Calu3 (cell line): Measurements from ENCODE around the gene EMILIN3. TPM values are rescaled to one million over a fixed set of nuclear protein-coding genes. Genes with fewer than 3 reads are reported as not detected.

Source experiments
- BruUV-seq: library from RNA; stranded (reverse); fragments of 400-500 nt; replicated peaks from 2 replicates; lab custom pipeline; 2021; lab: Mats Ljungman, UMichigan
- CTCF ChIA-PET: fragments of 300-600 bp; sonication (Branson Sonifier 250); formaldehyde crosslinking; loops from one replicate; lab custom pipeline; 2022; ENCODE audit warnings: antibody characterized with exemption; lab: Charles Lee
- DNase-seq: peaks from one replicate; pipeline ENCODE4 v3.0.0; 2022
- H3K27ac Mint-ChIP-seq: one replicate; pipeline ENCODE4 v1.8.0; 2022; ENCODE audit warnings: mixed read lengths; ENCODE audit not compliant: unreplicated experiment
- H3K27me3 Mint-ChIP-seq: one replicate; pipeline ENCODE4 v1.8.0; 2022; ENCODE audit warnings: mixed read lengths; ENCODE audit not compliant: unreplicated experiment
- H3K36me3 Mint-ChIP-seq: one replicate; pipeline ENCODE4 v1.8.0; 2022; ENCODE audit warnings: mild to moderate bottlenecking, moderate library complexity, mixed read lengths; ENCODE audit not compliant: insufficient read depth, unreplicated experiment
- H3K4me1 Mint-ChIP-seq: one replicate; pipeline ENCODE4 v1.8.0; 2022; ENCODE audit warnings: mild to moderate bottlenecking, low read depth, mixed read lengths; ENCODE audit not compliant: unreplicated experiment
- H3K4me3 Mint-ChIP-seq: one replicate; pipeline ENCODE4 v1.8.0; 2022; ENCODE audit warnings: mild to moderate bottlenecking, low read depth, moderate library complexity, mixed read lengths; ENCODE audit not compliant: unreplicated experiment
- H3K9me3 Mint-ChIP-seq: one replicate; pipeline ENCODE4 v1.8.0; 2022; ENCODE audit warnings: low read depth, mixed read lengths; ENCODE audit not compliant: unreplicated experiment
- CTCF ChIP-seq: fragments of 200-600 bp; IDR thresholded peaks from one replicate; pipeline ENCODE4 v1.8.0; 2022; ENCODE audit warnings: antibody characterized with exemption; ENCODE audit not compliant: unreplicated experiment
- intact Hi-C: fragments of 100-400 bp; cut with micrococcal nuclease; formaldehyde crosslinking; loops from one replicate; pipeline ENCODE4 v1.10.0; 2022; ENCODE audit not compliant: unreplicated experiment
- total RNA-seq: library from RNA; stranded (reverse); gene quantifications from 2 replicates; pipeline ENCODE4 v1.2.3, GENCODE V29; 2022

The EMILIN3 gene
- total RNA-seq, 1 experiment from 2014 or later = not detected

- no peaks in the 10 kb centered on the region for H3K4me1 Mint-ChIP-seq
- BruUV-seq = no TSS peak
- H3K4me3 Mint-ChIP-seq = no peak overlapping the region
- no peak overlapping the region for H3K27ac Mint-ChIP-seq
- H3K36me3 Mint-ChIP-seq = peaks cover 4% of the 10 kb centered on the region
- CTCF ChIA-PET = no interaction called here
- intact Hi-C loops = no loop called here
- H3K27me3 Mint-ChIP-seq = peaks cover 56% of the 10 kb centered on the region
- no peaks in the 10 kb centered on the region for H3K9me3 Mint-ChIP-seq
- TF ChIP-seq CTCF = no peak
- DNase-seq = no peak
Measured at GRCh38 chr20:41363601-41364000, 3.0 kb downstream of the EMILIN3 start.

GRCh38 chr20:41362748-41363140 is 3.9 kb downstream of the EMILIN3 start:
- Mint-ChIP-seq H3K4me1 (no peaks in the 10 kb centered on the region), H3K27ac (no peak overlapping the region), H3K36me3 (peaks cover 4% of the 10 kb centered on the region), H3K27me3 (peaks cover 48% of the 10 kb centered on the region), H3K4me3 (no peak overlapping the region), H3K9me3 (no peaks in the 10 kb centered on the region)
- CTCF ChIA-PET = interaction anchor here (0.6 to 0.7 kb wide), 2 partner anchors 25 to 1000 kb away, joined by 3 read pairs; no protein-coding TSS in a partner anchor
- no peak for TF ChIP-seq CTCF
- BruUV-seq = no TSS peak
- DNase-seq = no peak
- intact Hi-C loops = no loop called here

- CTCF ChIA-PET = interaction anchor here (0.6 to 0.7 kb wide), 2 partner anchors 24 to 999 kb away, joined by 3 read pairs; no protein-coding TSS in a partner anchor
- BruUV-seq = no TSS peak
- no peak for DNase-seq
- Mint-ChIP-seq H3K36me3 (peaks cover 4% of the 10 kb centered on the region), H3K4me1 (no peaks in the 10 kb centered on the region), H3K27ac (no peak overlapping the region), H3K27me3 (peaks cover 41% of the 10 kb centered on the region), H3K4me3 (no peak overlapping the region), H3K9me3 (no peaks in the 10 kb centered on the region)
- intact Hi-C loops = no loop called here
- no peak for TF ChIP-seq CTCF
Measured at GRCh38 chr20:41361757-41362747, 4.6 kb downstream of the EMILIN3 start.

GRCh38 chr20:41360831-41361756 is 5.5 kb downstream of the EMILIN3 start:
- Mint-ChIP-seq H3K27me3 (peaks cover 35% of the 10 kb centered on the region), H3K9me3 (no peaks in the 10 kb centered on the region), H3K36me3 (peaks cover 4% of the 10 kb centered on the region), H3K4me3 (no peak overlapping the region), H3K4me1 (no peaks in the 10 kb centered on the region), H3K27ac (no peak overlapping the region)
- DNase-seq = no peak
- no TSS peak for BruUV-seq
- no peak for TF ChIP-seq CTCF
- intact Hi-C loops = no loop called here
- CTCF ChIA-PET = no interaction called here
